ENCODE data around the gene APRT.

APRT gene

GRCh38 chr16:88764080-88764479 is 47.6 kb downstream of the APRT start:
- TF ChIP-seq CTCF (IDR thresholded peaks at IDR 0.05) = no peak

- no peak for TF ChIP-seq CTCF (IDR thresholded peaks at IDR 0.05)
Observed at GRCh38 chr16:88763502-88764053, 48.1 kb downstream of the APRT start.

GRCh38 chr16:88762941-88763340 is 48.8 kb downstream of the APRT start:
- TF ChIP-seq CTCF (IDR thresholded peaks at IDR 0.05) = no peak

GRCh38 chr16:88762258-88762870 is 49.4 kb downstream of the APRT start:
- TF ChIP-seq CTCF (IDR thresholded peaks at IDR 0.05) = no peak

- no peak for TF ChIP-seq CTCF (IDR thresholded peaks at IDR 0.05)
Observed at GRCh38 chr16:88761830-88762229, 49.9 kb downstream of the APRT start.

- no peak for TF ChIP-seq CTCF (IDR thresholded peaks at IDR 0.05)
Observed at GRCh38 chr16:88761143-88761534, 50.6 kb downstream of the APRT start.

- no peak for TF ChIP-seq CTCF (IDR thresholded peaks at IDR 0.05)
Observed at GRCh38 chr16:88760424-88761142, 51.1 kb downstream of the APRT start.
